ENCODE measurements around the gene ZNF567.

ZNF567 gene

GRCh38 chr19:36687214-36688056 is at the start of gene ZNF567:
TSS of gene ZNF567 (plus strand) at chr19:36687612. CDS start at chr19:36694868, 7,256 bp downstream.
- TF ChIP-seq CTCF (IDR thresholded peaks at IDR 0.05; ENCODE audit: insufficient read depth, low read depth, low read length, missing control alignments) = no peak
- DNase-seq (ENCODE audit: low read depth) = peak; percentile 98
- peak within 1 kb of the TSS; percentile 80 for H3K4me3 ChIP-seq (ENCODE audit: low read depth, low read length)

- H3K4me3 ChIP-seq (ENCODE audit: low read depth, low read length) = no peak overlapping the region
- no peak for DNase-seq (ENCODE audit: low read depth)
- TF ChIP-seq CTCF (IDR thresholded peaks at IDR 0.05; ENCODE audit: insufficient read depth, low read depth, low read length, missing control alignments) = no peak
Measured at GRCh38 chr19:36638862-36639510, 48.4 kb upstream of the ZNF567 start.

GRCh38 chr19:36646746-36647145 is 40.7 kb upstream of the ZNF567 start:
- H3K4me3 ChIP-seq (ENCODE audit: low read depth, low read length) = no peak overlapping the region
- no peak for DNase-seq (ENCODE audit: low read depth)
- TF ChIP-seq CTCF (IDR thresholded peaks at IDR 0.05; ENCODE audit: insufficient read depth, low read depth, low read length, missing control alignments) = no peak

GRCh38 chr19:36652958-36653357 is 34.5 kb upstream of the ZNF567 start:
- no peak for TF ChIP-seq CTCF (IDR thresholded peaks at IDR 0.05; ENCODE audit: insufficient read depth, low read depth, low read length, missing control alignments)
- DNase-seq (ENCODE audit: low read depth) = no peak

GRCh38 chr19:36665832-36666231 is 21.6 kb upstream of the ZNF567 start:
- peak overlapping the region; percentile 80 for H3K4me3 ChIP-seq (ENCODE audit: low read depth, low read length)
- TF ChIP-seq CTCF (IDR thresholded peaks at IDR 0.05; ENCODE audit: insufficient read depth, low read depth, low read length, missing control alignments) = no peak
- no peak for DNase-seq (ENCODE audit: low read depth)

More at GRCh38 chr19:36652958-36653357, 34.5 kb upstream of the ZNF567 start:
- H3K4me3 ChIP-seq (ENCODE audit: low read depth, low read length) = no peak overlapping the region

- TF ChIP-seq CTCF (IDR thresholded peaks at IDR 0.05; ENCODE audit: insufficient read depth, low read depth, low read length, missing control alignments) = no peak
- H3K4me3 ChIP-seq (ENCODE audit: low read depth, low read length) = no peak overlapping the region
- no peak for DNase-seq (ENCODE audit: low read depth)
Measured at GRCh38 chr19:36668646-36669045, 18.8 kb upstream of the ZNF567 start.

Measured in GM12865 (cell line).